WTC11 (cell line): ENCODE measurements around the gene DNAAF9. TPM values are rescaled to one million over a fixed set of nuclear protein-coding genes. Genes with fewer than 3 reads are reported as not detected.

Source experiments
- ATAC-seq: fragments of 200-7000 bp; cut with Tn5 transposase; 2 replicates; pipeline ENCODE4 v1.10.0; 2021; ENCODE audit warnings: mild to moderate bottlenecking, moderate library complexity
- CTCF ChIA-PET: fragments of 300-600 bp; sonication (Branson Sonifier 250); formaldehyde crosslinking; loops from one replicate; lab custom pipeline; 2021; ENCODE audit warnings: antibody characterized with exemption; lab: Charles Lee
- POLR2A ChIA-PET: fragments of 350-600 bp; sonication (Branson Sonifier 250); formaldehyde crosslinking; loops from one replicate; lab custom pipeline; 2021; ENCODE audit warnings: antibody characterized with exemption; lab: Charles Lee
- DNase-seq: peaks from one replicate; pipeline ENCODE4 v3.0.0; 2021; ENCODE audit warnings: low spot score
- H3K27ac Mint-ChIP-seq: 2 replicates; pipeline ENCODE4 v1.8.0; 2021; ENCODE audit warnings: mixed read lengths
- H3K27me3 Mint-ChIP-seq: 2 replicates; pipeline ENCODE4 v1.8.0; 2021; ENCODE audit warnings: low read depth, mild to moderate bottlenecking, moderate library complexity, mixed read lengths
- H3K36me3 Mint-ChIP-seq: 2 replicates; pipeline ENCODE4 v1.8.0; 2021; ENCODE audit warnings: mixed read lengths
- H3K4me1 Mint-ChIP-seq: 2 replicates; pipeline ENCODE4 v1.8.0; 2022; ENCODE audit warnings: mixed read lengths
- H3K4me3 Mint-ChIP-seq: 2 replicates; pipeline ENCODE4 v1.8.0; 2021; ENCODE audit warnings: mild to moderate bottlenecking, moderate library complexity, mixed read lengths
- H3K9me3 Mint-ChIP-seq: 2 replicates; pipeline ENCODE4 v1.8.0; 2021; ENCODE audit warnings: mixed read lengths
- ATF1 ChIP-seq: sonication (generic); formaldehyde crosslinking; IDR thresholded peaks from 2 replicates; pipeline ENCODE4 v1.8.1; 2023; ENCODE audit warnings: mild to moderate bottlenecking, moderate library complexity, missing genetic modification reagents
- FOXP1 ChIP-seq: sonication (generic); formaldehyde crosslinking; IDR thresholded peaks from 2 replicates; pipeline ENCODE4 v1.8.0; 2022; ENCODE audit warnings: missing genetic modification reagents, mild to moderate bottlenecking, moderate library complexity, borderline replicate concordance
- GTF2I ChIP-seq: fragments of 250-450 bp; sonication (Bioruptor Pico); conservative IDR thresholded peaks from 2 replicates; pipeline ENCODE4 v1.4.0; 2021; ENCODE audit warnings: mild to moderate bottlenecking
- HMGA2 ChIP-seq: fragments of 250-450 bp; sonication (Bioruptor Pico); IDR thresholded peaks from 2 replicates; pipeline ENCODE4 v1.4.0; 2021; ENCODE audit warnings: mild to moderate bottlenecking, moderate library complexity
- MXD4 ChIP-seq: fragments of 250-450 bp; sonication (Bioruptor Pico); IDR thresholded peaks from 2 replicates; pipeline ENCODE4 v1.8.0; 2021; ENCODE audit warnings: mild to moderate bottlenecking, moderate library complexity, borderline replicate concordance
- NFYB ChIP-seq: sonication (generic); formaldehyde crosslinking; conservative IDR thresholded peaks from 2 replicates; pipeline ENCODE4 v1.8.0; 2022; ENCODE audit warnings: low read depth, missing genetic modification reagents
- NR3C1 ChIP-seq: sonication (generic); formaldehyde crosslinking; conservative IDR thresholded peaks from 2 replicates; pipeline ENCODE4 v1.8.1; 2023; ENCODE audit warnings: low read depth, mild to moderate bottlenecking, missing genetic modification reagents
- PRRX2 ChIP-seq: fragments of 250-450 bp; sonication (Bioruptor Pico); IDR thresholded peaks from 2 replicates; pipeline ENCODE4 v1.8.0; 2021; ENCODE audit warnings: mild to moderate bottlenecking
- SOX15 ChIP-seq: fragments of 250-450 bp; sonication (Bioruptor Pico); IDR thresholded peaks from 2 replicates; pipeline ENCODE4 v1.9.0; 2021; ENCODE audit warnings: mild to moderate bottlenecking
- ZNF138 ChIP-seq: sonication (generic); formaldehyde crosslinking; conservative IDR thresholded peaks from 2 replicates; pipeline ENCODE4 v1.8.1; 2022; ENCODE audit warnings: mild to moderate bottlenecking, moderate library complexity, missing genetic modification reagents
- ZNF263 ChIP-seq: sonication (generic); formaldehyde crosslinking; IDR thresholded peaks from 2 replicates; pipeline ENCODE4 v1.8.1; 2022; ENCODE audit warnings: low read depth, mild to moderate bottlenecking, moderate library complexity, missing genetic modification reagents
- total RNA-seq: library from RNA; stranded (reverse); gene quantifications from 3 replicates; pipeline ENCODE4 v1.2.3, GENCODE V29; 2021
- TF ChIP-seq, protein P1 (sequence below): sonication (generic); formaldehyde crosslinking; IDR thresholded peaks from 2 replicates; pipeline ENCODE4 v1.8.1; 2022; ENCODE audit warnings: missing genetic modification reagents, borderline replicate concordance
- TF ChIP-seq, protein P2 (sequence below): sonication (generic); formaldehyde crosslinking; IDR thresholded peaks from 2 replicates; pipeline ENCODE4 v1.8.0; 2023; ENCODE audit warnings: mild to moderate bottlenecking, missing genetic modification reagents
- TF ChIP-seq, protein P3 (sequence below): fragments of 200-600 bp; IDR thresholded peaks from 2 replicates; pipeline ENCODE4 v1.8.0; 2022; ENCODE audit warnings: antibody characterized with exemption
- TF ChIP-seq, protein P4 (sequence below): sonication (generic); formaldehyde crosslinking; IDR thresholded peaks from 2 replicates; pipeline ENCODE4 v1.8.0; 2022; ENCODE audit warnings: mild to moderate bottlenecking, missing genetic modification reagents
- TF ChIP-seq, protein P5 (sequence below): sonication (generic); formaldehyde crosslinking; IDR thresholded peaks from 2 replicates; pipeline ENCODE4 v1.8.1; 2022; ENCODE audit warnings: low read depth, missing genetic modification reagents, borderline replicate concordance
- TF ChIP-seq, protein P6 (sequence below): sonication (generic); formaldehyde crosslinking; IDR thresholded peaks from 2 replicates; pipeline ENCODE4 v1.8.0; 2022; ENCODE audit warnings: mild to moderate bottlenecking, missing genetic modification reagents

The DNAAF9 gene
- total RNA-seq, 1 experiment from 2014 or later, result 6.3 TPM

DNA sequence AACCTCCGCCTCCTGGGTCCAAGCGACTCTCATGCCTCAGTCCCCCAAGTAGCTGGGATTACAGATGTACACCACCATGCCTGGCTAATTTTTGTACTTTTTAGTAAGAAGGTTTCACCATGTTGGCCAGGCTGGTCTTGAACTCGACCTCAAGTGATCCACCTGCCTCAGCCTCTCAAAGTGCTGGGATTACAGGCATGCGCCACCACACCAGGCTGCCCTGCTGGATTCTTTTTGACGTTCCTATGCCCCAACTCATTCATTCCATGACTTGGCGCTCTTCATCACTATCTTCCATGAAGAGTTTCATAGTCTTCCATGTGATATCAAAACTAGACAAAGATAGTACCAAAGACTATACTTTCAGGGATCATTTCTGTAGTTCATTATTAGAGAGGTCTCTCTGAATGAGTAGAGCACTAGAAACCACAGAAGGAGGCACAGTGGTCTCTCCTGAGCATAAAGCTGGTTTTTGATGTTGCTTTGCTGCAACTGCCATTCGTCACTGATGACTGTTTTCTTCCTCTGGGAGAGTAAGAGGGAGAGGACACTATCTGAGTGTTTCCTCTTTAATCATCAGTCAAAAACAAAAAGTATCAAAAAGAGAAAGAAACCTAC is 23.5 kb downstream of the DNAAF9 start (continued):
- TF ChIP-seq, protein P1, sequence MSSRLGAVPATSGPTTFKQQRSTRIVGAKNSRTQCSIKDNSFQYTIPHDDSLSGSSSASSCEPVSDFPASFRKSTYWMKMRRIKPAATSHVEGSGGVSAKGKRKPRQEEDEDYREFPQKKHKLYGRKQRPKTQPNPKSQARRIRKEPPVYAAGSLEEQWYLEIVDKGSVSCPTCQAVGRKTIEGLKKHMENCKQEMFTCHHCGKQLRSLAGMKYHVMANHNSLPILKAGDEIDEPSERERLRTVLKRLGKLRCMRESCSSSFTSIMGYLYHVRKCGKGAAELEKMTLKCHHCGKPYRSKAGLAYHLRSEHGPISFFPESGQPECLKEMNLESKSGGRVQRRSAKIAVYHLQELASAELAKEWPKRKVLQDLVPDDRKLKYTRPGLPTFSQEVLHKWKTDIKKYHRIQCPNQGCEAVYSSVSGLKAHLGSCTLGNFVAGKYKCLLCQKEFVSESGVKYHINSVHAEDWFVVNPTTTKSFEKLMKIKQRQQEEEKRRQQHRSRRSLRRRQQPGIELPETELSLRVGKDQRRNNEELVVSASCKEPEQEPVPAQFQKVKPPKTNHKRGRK (CRISPR knock-in tag), result no peak
- TF ChIP-seq ATF1 (CRISPR knock-in tag), result no peak
- TF ChIP-seq, protein P2, sequence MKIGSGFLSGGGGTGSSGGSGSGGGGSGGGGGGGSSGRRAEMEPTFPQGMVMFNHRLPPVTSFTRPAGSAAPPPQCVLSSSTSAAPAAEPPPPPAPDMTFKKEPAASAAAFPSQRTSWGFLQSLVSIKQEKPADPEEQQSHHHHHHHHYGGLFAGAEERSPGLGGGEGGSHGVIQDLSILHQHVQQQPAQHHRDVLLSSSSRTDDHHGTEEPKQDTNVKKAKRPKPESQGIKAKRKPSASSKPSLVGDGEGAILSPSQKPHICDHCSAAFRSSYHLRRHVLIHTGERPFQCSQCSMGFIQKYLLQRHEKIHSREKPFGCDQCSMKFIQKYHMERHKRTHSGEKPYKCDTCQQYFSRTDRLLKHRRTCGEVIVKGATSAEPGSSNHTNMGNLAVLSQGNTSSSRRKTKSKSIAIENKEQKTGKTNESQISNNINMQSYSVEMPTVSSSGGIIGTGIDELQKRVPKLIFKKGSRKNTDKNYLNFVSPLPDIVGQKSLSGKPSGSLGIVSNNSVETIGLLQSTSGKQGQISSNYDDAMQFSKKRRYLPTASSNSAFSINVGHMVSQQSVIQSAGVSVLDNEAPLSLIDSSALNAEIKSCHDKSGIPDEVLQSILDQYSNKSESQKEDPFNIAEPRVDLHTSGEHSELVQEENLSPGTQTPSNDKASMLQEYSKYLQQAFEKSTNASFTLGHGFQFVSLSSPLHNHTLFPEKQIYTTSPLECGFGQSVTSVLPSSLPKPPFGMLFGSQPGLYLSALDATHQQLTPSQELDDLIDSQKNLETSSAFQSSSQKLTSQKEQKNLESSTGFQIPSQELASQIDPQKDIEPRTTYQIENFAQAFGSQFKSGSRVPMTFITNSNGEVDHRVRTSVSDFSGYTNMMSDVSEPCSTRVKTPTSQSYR, result no peak

DNA sequence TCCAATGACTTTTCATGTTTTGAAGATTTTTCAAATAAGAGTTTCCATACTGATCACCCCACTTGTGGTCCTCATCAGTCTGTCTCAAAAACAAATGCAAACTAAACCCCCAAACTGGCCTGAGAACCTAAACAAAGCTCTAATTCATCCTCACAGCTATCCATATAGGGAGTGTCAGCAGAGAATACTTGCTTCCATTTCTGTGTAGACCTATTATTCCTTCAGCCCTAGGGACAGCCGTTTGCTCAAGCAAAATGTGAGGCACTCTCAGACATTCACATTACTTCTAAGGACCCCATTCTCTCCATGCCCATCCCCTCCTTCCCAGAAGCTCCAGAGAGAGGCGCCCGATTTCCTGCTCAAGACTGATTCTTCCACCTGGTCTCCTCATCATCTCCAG is 24.6 kb downstream of the DNAAF9 start:
- no peak for DNase-seq
- Mint-ChIP-seq H3K9me3 (peaks cover 5% of the 10 kb centered on the region; the same call in 1 of the 2 replicates), H3K4me1 (peaks cover 12% of the 10 kb centered on the region), H3K4me3 (no peak overlapping the region), H3K27ac (no peak overlapping the region), H3K36me3 (peaks cover 9% of the 10 kb centered on the region), H3K27me3 (no peaks in the 10 kb centered on the region; the same call in 1 of the 2 replicates)
- ChIA-PET CTCF (interaction anchor here (0.6 kb wide), 1 partner anchor 66 kb away, joined by 5 read pairs; no protein-coding TSS in a partner anchor), POLR2A (no interaction called here)
- no peak for ATAC-seq
- TF ChIP-seq, protein P3, sequence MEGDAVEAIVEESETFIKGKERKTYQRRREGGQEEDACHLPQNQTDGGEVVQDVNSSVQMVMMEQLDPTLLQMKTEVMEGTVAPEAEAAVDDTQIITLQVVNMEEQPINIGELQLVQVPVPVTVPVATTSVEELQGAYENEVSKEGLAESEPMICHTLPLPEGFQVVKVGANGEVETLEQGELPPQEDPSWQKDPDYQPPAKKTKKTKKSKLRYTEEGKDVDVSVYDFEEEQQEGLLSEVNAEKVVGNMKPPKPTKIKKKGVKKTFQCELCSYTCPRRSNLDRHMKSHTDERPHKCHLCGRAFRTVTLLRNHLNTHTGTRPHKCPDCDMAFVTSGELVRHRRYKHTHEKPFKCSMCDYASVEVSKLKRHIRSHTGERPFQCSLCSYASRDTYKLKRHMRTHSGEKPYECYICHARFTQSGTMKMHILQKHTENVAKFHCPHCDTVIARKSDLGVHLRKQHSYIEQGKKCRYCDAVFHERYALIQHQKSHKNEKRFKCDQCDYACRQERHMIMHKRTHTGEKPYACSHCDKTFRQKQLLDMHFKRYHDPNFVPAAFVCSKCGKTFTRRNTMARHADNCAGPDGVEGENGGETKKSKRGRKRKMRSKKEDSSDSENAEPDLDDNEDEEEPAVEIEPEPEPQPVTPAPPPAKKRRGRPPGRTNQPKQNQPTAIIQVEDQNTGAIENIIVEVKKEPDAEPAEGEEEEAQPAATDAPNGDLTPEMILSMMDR, result no peak
- TF ChIP-seq FOXP1 (CRISPR knock-in tag) (no peak), HMGA2 (CRISPR knock-in tag) (no peak), GTF2I (CRISPR knock-in tag) (no peak), PRRX2 (CRISPR knock-in tag) (no peak), NR3C1 (CRISPR knock-in tag) (no peak), ZNF263 (CRISPR knock-in tag) (no peak), MXD4 (no peak), ZNF138 (CRISPR knock-in tag) (no peak), NFYB (no peak), SOX15 (CRISPR knock-in tag) (no peak)
- TF ChIP-seq, protein P4, sequence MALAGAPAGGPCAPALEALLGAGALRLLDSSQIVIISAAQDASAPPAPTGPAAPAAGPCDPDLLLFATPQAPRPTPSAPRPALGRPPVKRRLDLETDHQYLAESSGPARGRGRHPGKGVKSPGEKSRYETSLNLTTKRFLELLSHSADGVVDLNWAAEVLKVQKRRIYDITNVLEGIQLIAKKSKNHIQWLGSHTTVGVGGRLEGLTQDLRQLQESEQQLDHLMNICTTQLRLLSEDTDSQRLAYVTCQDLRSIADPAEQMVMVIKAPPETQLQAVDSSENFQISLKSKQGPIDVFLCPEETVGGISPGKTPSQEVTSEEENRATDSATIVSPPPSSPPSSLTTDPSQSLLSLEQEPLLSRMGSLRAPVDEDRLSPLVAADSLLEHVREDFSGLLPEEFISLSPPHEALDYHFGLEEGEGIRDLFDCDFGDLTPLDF, result no peak
- TF ChIP-seq, protein P5, sequence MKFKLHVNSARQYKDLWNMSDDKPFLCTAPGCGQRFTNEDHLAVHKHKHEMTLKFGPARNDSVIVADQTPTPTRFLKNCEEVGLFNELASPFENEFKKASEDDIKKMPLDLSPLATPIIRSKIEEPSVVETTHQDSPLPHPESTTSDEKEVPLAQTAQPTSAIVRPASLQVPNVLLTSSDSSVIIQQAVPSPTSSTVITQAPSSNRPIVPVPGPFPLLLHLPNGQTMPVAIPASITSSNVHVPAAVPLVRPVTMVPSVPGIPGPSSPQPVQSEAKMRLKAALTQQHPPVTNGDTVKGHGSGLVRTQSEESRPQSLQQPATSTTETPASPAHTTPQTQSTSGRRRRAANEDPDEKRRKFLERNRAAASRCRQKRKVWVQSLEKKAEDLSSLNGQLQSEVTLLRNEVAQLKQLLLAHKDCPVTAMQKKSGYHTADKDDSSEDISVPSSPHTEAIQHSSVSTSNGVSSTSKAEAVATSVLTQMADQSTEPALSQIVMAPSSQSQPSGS (CRISPR knock-in tag), result no peak
- TF ChIP-seq, protein P6, sequence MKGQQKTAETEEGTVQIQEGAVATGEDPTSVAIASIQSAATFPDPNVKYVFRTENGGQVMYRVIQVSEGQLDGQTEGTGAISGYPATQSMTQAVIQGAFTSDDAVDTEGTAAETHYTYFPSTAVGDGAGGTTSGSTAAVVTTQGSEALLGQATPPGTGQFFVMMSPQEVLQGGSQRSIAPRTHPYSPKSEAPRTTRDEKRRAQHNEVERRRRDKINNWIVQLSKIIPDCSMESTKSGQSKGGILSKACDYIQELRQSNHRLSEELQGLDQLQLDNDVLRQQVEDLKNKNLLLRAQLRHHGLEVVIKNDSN (CRISPR knock-in tag), result no peak
